GM12875 (cell line): Measurements from ENCODE around the gene RBM11.
"Not testable (repeated sequence)": the region's sequence is repeated elsewhere in the genome, so short reads cannot be mapped to it uniquely, and the experiment has no call there.

Source experiments
- H3K4me3 ChIP-seq: one replicate; pipeline ENCODE4 v1.5.1; 2011; ENCODE audit warnings: low read depth, low read length, control low read depth
- TF ChIP-seq, protein P1 (sequence below): IDR thresholded peaks from 2 replicates; pipeline ENCODE4 v1.5.1; 2011; ENCODE audit warnings: low read depth, mild to moderate bottlenecking, control low read depth, inconsistent platforms, low read length, moderate library complexity, borderline replicate concordance; ENCODE audit not compliant: insufficient read depth

The RBM11 gene, protein sequence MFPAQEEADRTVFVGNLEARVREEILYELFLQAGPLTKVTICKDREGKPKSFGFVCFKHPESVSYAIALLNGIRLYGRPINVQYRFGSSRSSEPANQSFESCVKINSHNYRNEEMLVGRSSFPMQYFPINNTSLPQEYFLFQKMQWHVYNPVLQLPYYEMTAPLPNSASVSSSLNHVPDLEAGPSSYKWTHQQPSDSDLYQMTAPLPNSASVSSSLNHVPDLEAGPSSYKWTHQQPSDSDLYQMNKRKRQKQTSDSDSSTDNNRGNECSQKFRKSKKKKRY

DNA sequence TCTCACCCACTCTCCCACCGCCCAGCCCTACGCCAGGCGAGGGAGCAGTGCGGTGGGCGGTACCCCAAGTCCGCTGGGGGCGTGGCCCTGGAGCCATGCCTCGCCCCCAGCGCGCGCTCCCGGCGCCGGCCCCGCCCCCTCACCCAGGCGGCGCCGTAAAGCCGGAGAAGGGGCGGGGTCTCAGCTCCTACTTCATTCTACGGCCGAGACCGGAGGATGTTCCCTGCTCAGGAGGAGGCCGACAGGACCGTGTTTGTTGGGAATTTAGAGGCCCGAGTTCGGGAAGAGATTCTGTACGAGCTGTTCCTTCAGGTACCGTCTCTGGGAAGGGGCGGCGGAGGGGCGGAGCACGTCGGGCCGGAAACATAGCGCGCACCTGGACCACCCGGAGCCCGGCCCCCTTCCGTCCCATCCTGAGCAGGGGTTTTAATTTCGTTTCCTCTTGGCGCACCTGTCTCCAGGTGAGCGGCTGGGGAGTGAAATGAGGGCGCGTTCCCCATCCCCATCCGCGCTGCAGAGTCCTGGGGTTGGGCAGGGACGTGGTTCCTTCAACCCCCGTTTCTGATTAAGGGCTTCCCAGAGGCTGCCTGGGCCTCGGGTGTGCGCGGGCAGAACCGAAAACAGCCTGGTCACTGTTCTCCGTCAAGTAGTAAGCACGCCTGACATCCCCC lies at the start of gene RBM11:
RBM11 (plus strand) TSS at position 187 of the 671 bp plus-strand sequence; CDS start at position 217, 30 bp downstream.
- H3K4me3 ChIP-seq: peak within 1 kb of the TSS; percentile 55
- TF ChIP-seq, protein P1, sequence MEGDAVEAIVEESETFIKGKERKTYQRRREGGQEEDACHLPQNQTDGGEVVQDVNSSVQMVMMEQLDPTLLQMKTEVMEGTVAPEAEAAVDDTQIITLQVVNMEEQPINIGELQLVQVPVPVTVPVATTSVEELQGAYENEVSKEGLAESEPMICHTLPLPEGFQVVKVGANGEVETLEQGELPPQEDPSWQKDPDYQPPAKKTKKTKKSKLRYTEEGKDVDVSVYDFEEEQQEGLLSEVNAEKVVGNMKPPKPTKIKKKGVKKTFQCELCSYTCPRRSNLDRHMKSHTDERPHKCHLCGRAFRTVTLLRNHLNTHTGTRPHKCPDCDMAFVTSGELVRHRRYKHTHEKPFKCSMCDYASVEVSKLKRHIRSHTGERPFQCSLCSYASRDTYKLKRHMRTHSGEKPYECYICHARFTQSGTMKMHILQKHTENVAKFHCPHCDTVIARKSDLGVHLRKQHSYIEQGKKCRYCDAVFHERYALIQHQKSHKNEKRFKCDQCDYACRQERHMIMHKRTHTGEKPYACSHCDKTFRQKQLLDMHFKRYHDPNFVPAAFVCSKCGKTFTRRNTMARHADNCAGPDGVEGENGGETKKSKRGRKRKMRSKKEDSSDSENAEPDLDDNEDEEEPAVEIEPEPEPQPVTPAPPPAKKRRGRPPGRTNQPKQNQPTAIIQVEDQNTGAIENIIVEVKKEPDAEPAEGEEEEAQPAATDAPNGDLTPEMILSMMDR: 0 out of 2 replicates have a peak, but pooled peaks have one; percentile 2

DNA sequence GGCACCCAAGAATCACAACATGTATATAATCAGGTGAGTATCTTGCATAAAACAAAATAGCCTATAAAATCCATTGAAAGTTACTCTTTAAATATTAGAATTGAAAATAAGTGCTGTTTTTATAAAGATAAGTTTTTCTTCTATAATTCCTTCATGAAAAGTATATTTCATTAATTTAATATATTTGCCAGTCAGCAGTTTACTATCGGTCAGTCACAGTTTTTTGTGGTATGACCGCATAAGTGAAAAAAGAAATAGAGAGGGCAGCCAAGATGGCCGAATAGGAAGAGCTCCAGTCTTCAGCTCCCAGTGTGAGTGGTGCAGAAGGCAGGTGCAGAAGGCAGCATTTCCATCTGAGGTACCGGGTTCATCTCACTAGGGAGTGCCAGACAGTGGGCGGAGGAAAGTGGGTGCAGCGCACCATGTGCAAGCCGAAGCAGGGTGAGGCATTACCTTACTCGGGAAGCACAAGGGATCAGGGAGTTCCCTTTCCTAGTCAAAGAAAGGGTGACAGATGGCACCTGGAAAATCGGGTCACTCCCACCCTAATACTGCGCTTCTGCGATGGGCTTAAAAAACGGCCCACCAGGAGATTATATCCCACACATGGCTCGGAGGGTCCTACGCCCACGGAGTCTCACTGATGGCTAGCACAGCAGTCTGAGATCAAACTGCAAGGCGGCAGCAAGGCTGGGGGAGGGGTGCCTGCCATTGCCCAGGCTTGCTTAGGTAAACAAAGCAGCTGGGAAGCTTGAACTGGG lies 49.3 kb upstream of the RBM11 start:
- not testable (repeated sequence) for H3K4me3 ChIP-seq

DNA sequence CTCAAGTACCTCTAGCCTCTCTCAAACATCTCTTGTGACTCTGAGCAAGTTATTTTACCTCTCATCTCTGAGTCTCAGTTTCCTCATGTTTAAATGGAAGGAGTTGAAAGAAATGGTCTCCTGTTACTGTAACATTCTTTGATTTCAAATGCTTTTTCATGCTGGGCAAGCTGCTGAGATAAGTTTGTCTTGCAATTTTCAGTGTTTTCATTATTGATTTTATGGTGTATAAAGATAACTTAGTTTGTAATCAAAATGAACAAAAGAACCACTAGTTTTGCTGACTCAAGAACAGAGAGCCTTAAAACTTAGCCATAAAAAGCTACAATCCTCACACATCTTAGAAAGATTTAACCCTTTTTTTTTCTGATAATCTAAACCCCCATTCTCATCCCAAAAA lies 9.7 kb upstream of the RBM11 start:
- H3K4me3 ChIP-seq: no peak overlapping the region
- TF ChIP-seq, protein P1: no peak

DNA sequence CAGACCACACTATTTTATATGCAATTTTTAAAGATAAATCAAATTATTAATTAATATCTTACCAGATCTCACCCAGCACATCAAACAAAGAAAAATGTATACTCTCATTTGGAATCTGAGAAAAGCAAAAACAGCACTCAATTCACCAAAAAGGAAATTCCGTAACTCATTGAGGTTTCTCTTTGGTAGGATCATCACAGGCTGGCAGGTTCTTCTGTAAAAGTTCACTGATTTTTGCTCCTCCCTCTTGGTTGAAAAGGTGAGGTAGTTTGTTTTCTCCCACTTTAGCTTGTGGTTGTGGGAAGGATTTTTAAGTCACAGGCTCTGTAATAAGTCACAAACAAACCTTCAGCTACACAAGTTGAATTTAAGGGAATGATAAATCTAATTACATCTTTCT lies 5.2 kb upstream of the RBM11 start, which contains the start of gene LIPI:
LIPI (minus strand) TSS at position 218 of the 400 bp plus-strand sequence; CDS start at position 108, 110 bp downstream.
- TF ChIP-seq, protein P1: no peak

DNA sequence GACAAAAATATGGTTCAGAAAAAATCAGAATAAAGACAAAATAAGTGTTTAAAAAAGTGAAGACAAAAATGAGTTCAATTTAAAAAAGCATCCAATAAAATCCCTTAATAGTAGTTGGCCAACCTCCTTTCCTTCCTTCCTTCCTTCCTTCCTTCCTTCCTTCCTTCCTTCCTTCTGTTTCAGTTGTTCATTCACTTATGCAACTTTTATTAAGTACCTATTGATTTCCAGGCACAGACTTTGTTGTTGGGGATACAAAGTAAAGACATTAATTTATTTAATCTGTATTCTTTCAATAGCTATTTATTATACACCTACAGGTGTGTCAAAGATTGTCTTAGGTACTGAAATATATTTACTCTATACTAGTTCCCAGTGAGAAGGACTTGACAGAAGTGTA lies 2.8 kb upstream of the RBM11 start:
- TF ChIP-seq, protein P1: no peak

More for the DNA sequence above, 5.2 kb upstream of the RBM11 start, which contains the start of gene LIPI:
- no peak within 1 kb of the TSS for H3K4me3 ChIP-seq

DNA sequence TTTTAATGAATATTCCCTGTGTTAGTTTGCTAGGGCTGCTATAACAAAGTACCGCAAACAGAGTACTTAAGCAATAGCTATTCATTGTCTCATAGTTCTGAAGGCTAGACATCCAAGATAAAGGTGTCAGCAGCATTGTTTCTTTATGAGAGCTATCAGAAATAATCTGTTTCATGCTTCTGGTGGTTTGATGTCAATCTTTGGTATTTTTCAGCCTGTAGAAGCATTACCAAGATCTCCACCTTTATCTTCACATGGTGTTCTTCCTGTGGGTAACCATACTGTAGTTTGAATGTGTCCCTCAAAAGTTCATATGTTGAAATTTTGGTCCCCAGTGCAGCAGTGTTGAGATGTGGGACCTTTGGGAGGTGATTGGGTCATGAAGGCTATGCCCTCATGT lies 7.4 kb downstream of the RBM11 start:
- no peak overlapping the region for H3K4me3 ChIP-seq
- TF ChIP-seq, protein P1: no peak

More for the DNA sequence above, 2.8 kb upstream of the RBM11 start:
- no peak overlapping the region for H3K4me3 ChIP-seq

DNA sequence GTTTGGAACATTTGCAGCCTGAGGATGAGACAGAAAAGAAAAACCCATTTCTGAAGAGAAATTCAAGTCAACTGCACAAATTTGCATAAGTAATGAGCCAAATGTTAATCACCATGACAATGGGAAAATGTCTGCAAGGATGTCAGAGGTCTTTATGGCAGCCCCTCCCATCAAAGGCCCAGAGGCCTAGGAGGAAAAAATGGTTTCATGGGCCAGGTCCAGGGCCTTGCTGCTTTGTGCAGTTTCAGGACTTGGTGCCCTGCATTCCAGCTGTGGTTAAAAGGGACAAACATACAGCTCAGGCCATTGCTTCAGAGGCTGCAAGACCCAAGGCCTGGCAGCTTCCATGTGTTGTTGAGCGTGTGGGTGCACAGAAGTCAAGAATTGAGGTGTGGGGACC lies 13.4 kb downstream of the RBM11 start:
- TF ChIP-seq, protein P1: no peak
- no peak overlapping the region for H3K4me3 ChIP-seq
